Germinal center (tissue), 1 donor: Measurements from ENCODE around the gene LIAS.
A peak's percentile ranks its signal among the peaks of the same experiment; 100 is the strongest.
"Not testable (repeated sequence)": the region's sequence is repeated elsewhere in the genome, so short reads cannot be mapped to it uniquely, and the experiment has no call there.

Experiments used
- DNase-seq: peaks from one replicate; pipeline ENCODE4 v3.0.0; 2012; ENCODE audit warnings: mixed read lengths, low spot score

LIAS gene

DNA sequence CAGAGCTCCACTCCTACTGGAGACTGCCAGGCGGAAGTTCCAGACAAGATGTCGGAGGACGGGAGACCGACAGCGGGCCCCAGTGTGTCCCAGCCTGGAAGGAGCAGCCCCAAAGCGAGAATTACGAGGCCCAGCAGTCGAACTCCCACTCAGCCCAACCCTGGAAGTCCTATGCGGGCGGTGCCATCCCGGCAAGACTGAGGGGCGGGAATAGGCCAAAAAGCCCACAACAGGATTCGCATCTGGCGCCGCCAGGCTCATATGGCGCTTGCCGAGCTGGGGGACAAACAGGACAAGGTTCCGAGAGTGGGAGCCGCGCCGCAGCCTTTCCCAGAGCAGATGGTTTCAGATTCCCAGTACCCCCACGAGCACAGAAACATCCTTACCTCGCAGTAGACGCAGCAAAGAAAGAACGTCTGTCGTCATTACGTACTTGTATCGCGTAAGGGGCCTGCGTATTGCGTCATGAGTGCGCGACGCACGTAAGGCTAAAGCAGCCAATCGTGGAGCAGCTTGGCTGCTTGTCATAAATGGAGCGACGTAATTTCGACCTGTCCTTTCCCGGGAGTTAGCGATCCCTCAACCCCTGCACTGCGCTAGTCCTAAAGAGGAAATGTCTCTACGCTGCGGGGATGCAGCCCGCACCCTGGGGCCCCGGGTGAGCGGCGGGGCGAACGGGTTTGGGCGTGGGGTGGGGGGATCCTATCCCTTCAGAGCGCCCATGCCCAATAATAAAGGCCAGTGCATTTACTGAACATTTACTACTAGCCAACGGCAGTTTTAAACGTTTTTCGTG lies at the start of gene LIAS, which contains the start of gene RPL9:
Gene LIAS, plus strand, starts transcription at position 552 of the 796 bp plus-strand sequence. Its CDS starts 62 bp downstream, at position 614.
Gene RPL9, minus strand, starts transcription at position 418 of the 796 bp plus-strand sequence. CDS start 483 bp downstream, outside the sequence.
- peak; percentile 97 for DNase-seq

DNA sequence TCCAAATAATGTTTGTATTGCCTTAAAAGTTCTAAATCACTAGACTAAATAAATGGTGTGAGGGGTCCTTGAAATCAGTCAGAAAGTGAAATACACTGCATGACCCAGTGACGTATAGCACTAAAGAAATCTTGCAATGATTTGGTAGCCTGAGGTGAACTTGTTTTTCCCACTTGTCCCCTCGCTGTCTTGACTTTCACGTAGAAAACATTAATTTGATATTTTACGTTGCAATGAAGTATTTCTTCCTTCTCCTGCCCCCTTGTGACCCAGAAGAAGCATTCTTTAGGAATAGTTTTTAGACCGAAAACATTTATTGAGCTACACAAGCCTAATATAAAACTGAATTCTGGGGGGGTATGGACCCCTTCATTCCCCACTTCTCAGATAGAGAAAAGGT lies 48.4 kb upstream of the LIAS start:
- DNase-seq = no peak

DNA sequence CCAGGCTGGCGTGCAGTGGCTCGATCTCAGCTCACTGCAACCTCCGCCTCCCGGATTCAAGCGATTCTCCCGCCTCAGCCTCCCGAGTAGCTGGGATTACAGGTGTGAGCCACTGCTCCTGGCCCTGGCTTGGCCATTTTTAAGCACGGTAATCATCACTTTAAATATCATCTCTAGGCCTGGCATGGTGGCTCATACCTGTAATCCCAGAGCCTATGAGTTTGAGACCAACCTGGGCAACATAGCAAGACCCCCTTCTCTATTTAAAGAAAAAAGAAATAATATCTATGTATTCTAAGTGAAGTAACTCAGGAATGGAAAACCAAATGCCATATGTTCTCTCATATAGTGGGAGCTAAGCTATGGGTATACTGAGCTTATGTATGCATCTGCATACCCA lies 47.3 kb upstream of the LIAS start:
- not testable (repeated sequence) for DNase-seq

DNA sequence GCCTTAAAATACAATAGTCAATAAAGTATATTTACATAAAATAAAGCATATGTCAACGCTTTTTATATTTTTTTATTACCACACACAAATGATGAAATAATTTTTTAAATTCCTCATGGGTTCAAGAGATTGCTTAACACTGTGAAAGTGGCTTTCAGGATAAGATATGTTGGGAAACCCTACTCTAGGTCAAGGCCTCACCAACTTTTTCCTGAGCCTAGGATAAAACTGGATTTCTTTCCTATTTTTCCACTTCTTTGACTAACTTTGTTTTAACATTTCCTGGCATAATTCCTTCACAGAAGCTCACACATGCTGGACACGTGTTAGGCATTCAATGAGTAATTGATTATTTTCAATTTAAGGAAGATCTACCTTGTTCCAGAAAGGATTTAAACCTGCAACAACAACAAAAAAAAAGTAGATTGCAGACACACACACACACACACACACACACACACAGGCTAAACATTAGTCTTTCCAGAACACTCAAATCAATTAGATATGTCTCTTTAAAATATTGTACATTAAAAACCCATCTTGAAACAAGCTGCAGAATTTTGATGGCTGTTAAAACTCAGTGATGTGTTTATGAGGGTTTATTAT lies 43.1 kb upstream of the LIAS start:
- DNase-seq = no peak

DNA sequence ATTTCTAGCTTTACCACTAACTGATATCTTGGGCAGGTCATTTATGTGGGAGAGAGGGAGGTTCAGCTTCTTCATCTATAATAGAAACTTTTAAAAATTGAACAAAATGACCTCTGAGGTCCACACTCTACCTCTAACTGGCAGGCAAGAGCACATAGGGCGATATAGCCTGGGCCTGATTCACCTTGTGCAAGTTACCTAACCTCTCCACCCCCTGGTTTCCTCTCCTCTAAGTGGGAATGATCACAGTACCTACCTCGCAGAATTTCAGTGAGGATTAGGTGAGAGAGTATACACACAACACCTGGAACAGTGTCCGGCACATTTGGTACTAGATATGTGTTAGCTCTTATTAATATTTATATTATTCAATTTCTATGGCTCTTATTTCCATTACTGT lies 36.6 kb upstream of the LIAS start:
- no peak for DNase-seq

DNA sequence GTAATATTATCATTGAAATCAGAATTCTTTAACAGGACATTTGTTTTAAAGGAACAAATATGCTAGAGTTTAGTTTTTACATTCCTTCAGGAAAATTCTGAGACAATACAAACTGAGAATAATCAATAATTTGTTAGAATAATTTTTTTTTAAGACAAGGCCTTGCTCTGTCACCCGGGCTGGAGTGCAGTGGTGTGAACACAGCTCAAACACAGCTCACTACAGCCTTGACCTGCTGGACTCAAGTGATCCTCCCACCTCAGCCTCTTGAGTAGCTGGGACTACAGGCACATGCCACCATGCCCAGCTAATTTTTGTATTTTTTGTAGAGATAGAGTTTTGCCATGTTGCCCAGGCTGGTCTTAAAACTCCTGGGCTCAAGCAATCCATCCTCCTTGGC lies 33.6 kb upstream of the LIAS start:
- DNase-seq = not testable (repeated sequence)

DNA sequence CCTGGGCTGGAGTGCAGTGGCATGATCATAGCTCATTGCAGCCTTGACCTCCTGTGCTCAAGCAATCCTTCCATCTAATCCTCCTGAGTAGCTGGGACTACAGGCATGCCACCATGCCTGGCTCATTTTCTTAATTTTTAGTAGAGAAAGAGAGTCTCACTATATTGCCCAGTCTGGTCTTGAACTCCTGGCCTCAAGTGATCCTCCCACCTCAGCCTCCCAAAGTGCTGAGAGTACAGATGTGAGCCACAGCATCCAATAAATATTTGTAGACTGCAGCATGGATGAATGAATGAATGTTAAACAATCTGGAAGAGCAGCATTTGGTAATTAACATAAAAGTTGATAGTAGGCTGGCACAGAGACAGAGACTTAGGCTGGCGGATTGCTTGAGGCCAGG lies 32.1 kb upstream of the LIAS start:
- DNase-seq = no peak

DNA sequence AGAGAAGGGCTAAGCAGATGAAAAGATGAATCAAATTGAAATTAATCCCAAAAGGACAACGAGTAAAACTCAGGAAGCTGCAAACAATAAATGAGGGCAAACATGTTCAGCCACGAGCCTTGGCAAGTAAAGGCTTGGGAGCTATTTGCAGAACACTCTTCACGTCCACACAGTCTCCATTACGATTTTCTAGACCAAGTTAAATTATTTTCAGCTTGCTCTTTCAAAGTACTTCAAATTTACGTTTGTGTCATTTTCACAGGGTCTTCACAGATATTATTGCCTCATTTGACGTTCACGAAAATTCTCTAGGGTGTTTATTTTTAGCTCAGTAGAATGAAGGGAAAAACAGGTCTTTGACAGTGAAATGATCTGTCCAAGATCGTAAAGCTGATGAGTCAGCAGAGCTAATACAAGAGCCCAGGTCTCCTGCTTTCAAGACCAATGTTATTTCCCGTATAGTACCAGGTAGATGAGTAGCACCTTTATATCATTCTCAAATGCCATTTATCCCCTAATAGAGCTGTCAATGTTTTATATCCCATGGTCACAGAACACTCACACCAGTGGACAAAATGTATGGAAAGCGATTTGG lies 31.2 kb upstream of the LIAS start:
- no peak for DNase-seq

DNA sequence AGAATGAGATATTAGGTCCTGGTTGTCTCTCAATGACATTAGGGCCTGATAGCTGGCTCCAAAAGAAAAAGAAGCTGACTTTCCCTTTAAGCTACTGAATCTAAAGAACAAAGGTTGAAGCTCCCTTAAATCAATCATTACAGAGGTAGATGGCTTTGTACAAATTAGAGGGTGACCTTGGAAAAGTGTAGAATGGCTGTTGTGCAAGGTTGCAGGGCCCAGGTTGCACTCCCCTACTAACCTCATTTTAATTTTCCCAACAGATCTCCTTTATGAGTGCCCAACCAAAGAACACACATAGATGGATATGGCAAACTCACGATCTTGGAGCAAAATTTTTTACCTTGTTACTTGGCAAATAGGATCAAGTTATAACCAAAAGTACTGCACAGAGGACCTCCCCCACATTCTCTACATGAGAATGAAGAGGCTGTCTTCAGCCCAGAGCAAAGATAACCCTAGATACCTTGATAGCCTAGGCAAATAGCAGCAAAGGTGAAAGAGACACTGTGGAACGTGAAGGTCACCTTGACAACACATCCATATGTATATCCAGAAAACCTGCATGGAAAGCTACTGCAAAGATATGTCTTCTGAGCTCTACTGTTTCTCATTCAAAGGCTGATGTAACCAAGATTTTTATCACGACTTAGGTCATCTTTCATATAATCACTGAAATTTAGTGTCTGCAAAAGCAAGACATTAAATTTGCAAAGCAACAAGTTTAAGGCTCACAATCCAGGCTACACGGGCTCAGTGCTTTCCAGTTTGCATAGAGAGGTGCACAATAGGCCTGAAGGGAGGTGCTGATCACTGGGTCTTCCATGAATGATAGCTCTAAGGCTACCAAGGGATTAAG lies 29.2 kb upstream of the LIAS start:
- no peak for DNase-seq

DNA sequence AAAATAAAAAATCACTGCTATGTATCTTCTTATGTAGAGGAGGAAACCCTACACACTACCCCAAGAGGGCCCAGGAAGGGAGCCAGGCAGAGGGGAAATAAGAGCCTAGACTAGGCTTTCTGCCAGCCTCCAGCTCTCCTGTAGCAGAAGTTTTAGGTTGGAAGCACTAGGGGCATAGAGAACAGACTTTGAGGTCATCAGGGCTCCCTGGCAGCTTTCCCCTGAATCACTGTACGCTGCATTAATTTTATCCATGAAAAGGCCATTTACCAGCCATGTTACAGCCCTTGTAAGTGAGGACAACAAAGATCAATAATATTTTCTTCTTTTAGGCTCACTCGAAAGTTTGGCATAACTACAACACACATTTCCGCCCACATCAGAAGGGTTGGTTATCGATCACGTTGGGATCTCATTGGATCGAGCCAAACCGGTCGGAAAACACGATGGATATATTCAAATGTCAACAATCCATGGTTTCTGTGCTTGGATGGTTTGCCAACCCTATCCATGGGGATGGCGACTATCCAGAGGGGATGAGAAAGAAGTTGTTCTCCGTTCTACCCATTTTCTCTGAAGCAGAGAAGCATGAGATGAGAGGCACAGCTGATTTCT lies 24.9 kb upstream of the LIAS start:
- no peak for DNase-seq

DNA sequence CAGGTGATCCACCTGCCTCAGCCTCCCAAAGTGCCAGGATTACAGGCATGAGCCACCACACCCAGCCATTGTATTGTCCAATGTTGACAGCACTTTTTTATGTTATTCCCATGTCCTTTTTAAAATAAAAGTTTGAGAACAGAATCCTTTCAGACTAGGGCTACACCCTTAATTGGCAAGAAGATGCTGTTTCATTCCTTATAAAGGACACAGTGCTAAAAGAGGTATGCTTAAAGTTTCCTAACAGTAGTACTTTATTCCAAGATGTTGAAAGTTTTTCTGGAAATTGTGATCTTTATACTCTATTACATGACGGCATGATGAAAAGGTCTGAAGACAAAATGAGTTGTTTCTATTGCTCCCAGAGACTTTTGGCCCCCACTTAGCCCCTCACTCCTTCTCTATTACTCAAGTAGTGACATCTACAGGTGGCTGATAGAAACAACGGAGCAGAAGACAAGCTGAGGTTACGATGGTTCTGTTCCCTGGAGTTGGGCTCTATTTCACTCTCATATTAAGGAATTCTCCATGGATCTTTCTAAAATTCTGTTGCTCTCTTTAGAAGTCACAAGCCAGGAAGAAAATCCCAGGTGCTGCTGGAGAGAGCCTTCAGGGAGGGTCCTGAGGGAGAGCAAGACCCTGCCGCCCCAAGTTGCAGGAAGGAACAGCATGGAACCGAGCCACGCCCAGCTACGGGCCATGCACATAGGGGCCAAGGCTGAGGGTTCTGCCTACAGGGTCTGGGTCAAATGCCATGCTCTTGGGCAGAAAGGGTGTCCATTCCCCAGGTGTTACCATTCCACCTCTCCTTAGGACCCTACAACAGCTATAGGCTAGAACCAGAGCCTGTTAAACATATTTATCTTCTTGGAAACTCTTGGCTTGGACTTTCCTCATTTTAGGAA lies 22.9 kb upstream of the LIAS start:
- DNase-seq = no peak

DNA sequence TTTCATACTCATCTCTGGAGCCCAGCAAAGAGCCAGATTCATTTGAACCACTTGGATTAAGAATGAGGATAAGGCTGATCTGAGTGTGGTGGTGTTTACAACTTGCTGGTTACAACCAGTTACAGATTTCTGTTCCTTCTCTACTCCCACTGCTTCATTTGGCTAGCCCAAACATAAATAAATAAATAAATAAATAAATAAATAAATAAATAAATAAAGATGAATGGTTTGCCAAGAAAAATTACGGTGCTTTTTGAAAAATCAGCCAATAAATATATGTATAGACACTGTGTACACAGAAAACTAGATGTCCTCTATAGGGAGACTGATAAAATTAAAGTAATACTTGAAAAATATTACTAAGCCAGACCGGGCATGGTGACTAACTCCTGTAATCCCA lies 17.3 kb upstream of the LIAS start:
- DNase-seq = no peak

DNA sequence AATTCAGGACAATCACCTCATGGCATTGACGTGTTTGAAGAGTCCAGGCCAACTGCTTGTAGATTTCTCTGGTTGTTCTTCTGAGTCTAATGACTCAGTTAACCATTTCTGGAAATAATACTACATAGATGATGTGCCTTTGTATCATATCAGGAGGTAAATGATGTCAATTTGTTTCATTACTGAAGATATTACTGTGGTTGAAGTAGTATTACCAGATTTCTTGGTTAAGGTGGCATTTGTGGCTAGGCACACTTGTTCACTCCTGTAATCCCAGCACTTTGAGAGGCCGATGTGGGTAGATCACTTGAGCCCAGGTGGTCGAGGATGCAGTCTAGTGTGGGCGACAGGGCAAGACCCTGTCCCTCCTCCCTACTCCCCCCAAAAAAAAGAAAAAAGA lies 15.9 kb upstream of the LIAS start:
- no peak for DNase-seq

DNA sequence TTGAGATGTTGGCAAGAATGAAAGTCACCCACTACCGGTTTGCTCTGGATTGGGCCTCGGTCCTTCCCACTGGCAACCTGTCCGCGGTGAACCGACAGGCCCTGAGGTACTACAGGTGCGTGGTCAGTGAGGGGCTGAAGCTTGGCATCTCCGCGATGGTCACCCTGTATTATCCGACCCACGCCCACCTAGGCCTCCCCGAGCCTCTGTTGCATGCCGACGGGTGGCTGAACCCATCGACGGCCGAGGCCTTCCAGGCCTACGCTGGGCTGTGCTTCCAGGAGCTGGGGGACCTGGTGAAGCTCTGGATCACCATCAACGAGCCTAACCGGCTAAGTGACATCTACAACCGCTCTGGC lies 12.4 kb upstream of the LIAS start:
- DNase-seq = no peak

DNA sequence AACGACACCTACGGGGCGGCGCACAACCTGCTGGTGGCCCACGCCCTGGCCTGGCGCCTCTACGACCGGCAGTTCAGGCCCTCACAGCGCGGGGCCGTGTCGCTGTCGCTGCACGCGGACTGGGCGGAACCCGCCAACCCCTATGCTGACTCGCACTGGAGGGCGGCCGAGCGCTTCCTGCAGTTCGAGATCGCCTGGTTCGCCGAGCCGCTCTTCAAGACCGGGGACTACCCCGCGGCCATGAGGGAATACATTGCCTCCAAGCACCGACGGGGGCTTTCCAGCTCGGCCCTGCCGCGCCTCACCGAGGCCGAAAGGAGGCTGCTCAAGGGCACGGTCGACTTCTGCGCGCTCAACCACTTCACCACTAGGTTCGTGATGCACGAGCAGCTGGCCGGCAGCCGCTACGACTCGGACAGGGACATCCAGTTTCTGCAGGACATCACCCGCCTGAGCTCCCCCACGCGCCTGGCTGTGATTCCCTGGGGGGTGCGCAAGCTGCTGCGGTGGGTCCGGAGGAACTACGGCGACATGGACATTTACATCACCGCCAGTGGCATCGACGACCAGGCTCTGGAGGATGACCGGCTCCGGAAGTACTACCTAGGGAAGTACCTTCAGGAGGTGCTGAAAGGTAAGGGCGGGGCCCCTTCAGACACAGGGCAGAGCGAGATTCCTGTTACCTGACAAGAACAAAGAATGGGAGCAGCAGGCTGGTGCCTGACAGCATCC lies 11.8 kb upstream of the LIAS start:
- peak; percentile 83 for DNase-seq

DNA sequence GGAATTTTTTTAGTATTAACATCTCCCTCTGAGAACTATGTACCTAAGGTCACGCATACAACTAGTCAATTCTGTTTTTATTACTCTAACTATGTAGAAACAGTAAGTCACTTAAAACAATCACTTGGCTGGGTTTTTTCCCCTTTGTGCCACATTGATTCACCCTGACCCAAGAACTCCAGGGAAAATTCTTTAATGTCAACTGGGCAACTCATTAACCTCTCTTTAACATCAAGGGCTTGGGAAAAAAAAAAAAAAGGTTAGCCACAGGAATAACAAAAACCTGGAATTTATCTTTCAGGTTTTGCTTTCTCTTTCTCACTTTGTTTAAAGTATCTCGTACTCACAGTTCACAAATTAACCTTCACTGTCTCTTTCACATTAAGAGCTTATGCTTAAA lies 8.2 kb upstream of the LIAS start:
- DNase-seq = no peak

DNA sequence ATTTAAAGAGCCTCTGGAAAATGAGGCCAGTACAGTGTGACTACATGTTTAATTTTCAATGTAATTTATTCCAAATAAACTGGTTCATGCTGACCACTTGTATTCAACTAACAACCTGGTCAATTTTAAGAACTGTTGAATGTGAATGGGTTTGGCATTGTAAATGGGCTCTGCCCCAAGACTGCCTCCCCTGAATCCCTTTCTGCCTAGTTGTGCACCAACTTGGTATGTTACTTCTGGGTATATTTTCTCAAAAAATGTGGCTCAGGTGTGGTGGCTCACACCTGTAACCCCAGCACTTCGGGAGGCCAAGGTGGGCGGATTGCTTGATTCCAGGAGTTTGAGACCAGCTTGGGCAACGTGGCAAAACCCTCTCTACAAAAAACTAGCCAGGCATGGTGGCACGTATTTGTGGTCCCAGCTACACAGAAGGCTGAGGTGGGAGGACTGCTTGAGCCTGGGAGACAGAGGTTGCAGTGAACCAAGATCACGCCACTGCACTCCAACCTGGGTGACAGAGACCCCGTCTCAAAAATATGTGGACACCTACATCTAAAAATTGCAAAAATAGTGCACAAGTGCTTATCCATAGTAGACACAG lies 7.3 kb upstream of the LIAS start:
- DNase-seq = no peak

DNA sequence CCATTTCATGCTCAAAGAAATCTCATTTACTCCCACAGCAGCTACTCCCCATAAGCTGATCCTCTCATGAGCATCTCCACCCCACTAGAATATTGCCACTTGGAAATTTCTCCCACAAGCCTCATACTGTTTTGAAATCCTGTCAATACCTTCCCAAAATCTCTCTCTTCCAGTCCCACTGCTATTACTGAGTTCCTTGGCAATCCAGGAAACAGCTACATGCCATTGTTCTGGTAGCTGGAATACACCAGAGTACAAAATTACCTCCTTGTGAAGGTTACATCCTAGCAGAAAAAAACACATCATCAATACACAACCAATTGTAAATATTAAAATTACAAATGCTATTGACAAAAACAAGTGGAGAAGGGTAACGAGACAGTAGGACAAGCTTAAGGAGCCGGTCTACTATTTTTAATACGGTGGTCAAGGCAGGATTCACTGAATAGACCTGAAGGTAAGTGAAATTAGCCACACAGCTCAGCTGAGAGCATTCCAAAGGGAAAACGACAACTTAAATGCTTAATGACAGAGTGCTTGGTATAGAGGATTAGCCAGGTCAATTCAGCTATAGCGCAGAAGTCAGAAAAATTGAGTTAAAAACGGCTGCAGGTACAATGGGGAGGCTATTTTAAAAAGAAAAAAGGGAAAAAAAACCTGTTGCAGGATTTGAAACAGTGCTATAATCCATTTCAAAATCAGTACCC lies 6.5 kb upstream of the LIAS start:
- no peak for DNase-seq
